Nephron progenitor cell (in vitro differentiated cells): ENCODE measurements around the gene FGF1.

Experiments
- DNase-seq: peaks from one replicate; pipeline ENCODE4 v3.0.0; 2021
- H3K27ac Mint-ChIP-seq: 2 replicates; pipeline ENCODE4 v1.8.0; 2021; ENCODE audit warnings: mild to moderate bottlenecking, moderate library complexity, mixed read lengths
- H3K27me3 Mint-ChIP-seq: 2 replicates; pipeline ENCODE4 v1.8.0; 2021; ENCODE audit warnings: mild to moderate bottlenecking, low read depth, mixed read lengths; ENCODE audit not compliant: poor library complexity
- H3K36me3 Mint-ChIP-seq: 2 replicates; pipeline ENCODE4 v1.8.0; 2021; ENCODE audit warnings: low read depth, mixed read lengths
- H3K4me1 Mint-ChIP-seq: 2 replicates; pipeline ENCODE4 v1.8.0; 2021; ENCODE audit warnings: mixed read lengths
- H3K4me3 Mint-ChIP-seq: 2 replicates; pipeline ENCODE4 v1.8.0; 2021; ENCODE audit warnings: mild to moderate bottlenecking, moderate library complexity, mixed read lengths
- H3K9me3 Mint-ChIP-seq: 2 replicates; pipeline ENCODE4 v1.8.0; 2021; ENCODE audit warnings: mild to moderate bottlenecking, moderate library complexity, mixed read lengths
- CTCF ChIP-seq: fragments of 200-600 bp; sonication (generic); IDR thresholded peaks from 2 replicates; pipeline ENCODE4 v1.5.0; 2021; ENCODE audit warnings: antibody characterized with exemption

The FGF1 gene

GRCh38 chr5:142685418-142686209 lies at the start of gene FGF1:
TSS of gene FGF1 (minus strand) at chr5:142686090. CDS start at chr5:142614127, 71,963 bp downstream.
- no peak for TF ChIP-seq CTCF
- Mint-ChIP-seq H3K4me3 (no peak within 1 kb of the TSS), H3K4me1 (peaks cover 40% of the 10 kb centered on the region), H3K36me3 (peaks cover 4% of the 10 kb centered on the region), H3K9me3 (no peaks in the 10 kb centered on the region), H3K27me3 (peaks cover 4% of the 10 kb centered on the region), H3K27ac (peak within 1 kb of the TSS; percentile 96)
- no peak for DNase-seq

GRCh38 chr5:142727735-142728047 lies 41.8 kb upstream of the FGF1 start:
- Mint-ChIP-seq H3K9me3 (no peaks in the 10 kb centered on the region), H3K27ac (no peak overlapping the region), H3K27me3 (peaks cover 4% of the 10 kb centered on the region), H3K36me3 (no peaks in the 10 kb centered on the region), H3K4me1 (peaks cover 6% of the 10 kb centered on the region), H3K4me3 (no peak overlapping the region)
- TF ChIP-seq CTCF = no peak
- DNase-seq = no peak

GRCh38 chr5:142726188-142726731 lies 40.4 kb upstream of the FGF1 start:
- no peak overlapping the region for H3K4me3 Mint-ChIP-seq
- no peaks in the 10 kb centered on the region for H3K27me3 Mint-ChIP-seq
- H3K4me1 Mint-ChIP-seq = peaks cover 6% of the 10 kb centered on the region
- no peaks in the 10 kb centered on the region for H3K9me3 Mint-ChIP-seq
- no peaks in the 10 kb centered on the region for H3K36me3 Mint-ChIP-seq
- no peak overlapping the region for H3K27ac Mint-ChIP-seq
- no peak for DNase-seq
- no peak for TF ChIP-seq CTCF

GRCh38 chr5:142725231-142726187 lies 39.6 kb upstream of the FGF1 start:
- H3K9me3 Mint-ChIP-seq = no peaks in the 10 kb centered on the region
- H3K4me1 Mint-ChIP-seq = peaks cover 6% of the 10 kb centered on the region
- no peak for TF ChIP-seq CTCF
- no peak overlapping the region for H3K4me3 Mint-ChIP-seq
- no peaks in the 10 kb centered on the region for H3K36me3 Mint-ChIP-seq
- no peak overlapping the region for H3K27ac Mint-ChIP-seq
- H3K27me3 Mint-ChIP-seq = no peaks in the 10 kb centered on the region
- no peak for DNase-seq

GRCh38 chr5:142724821-142725220 lies 38.9 kb upstream of the FGF1 start:
- H3K4me1 Mint-ChIP-seq = peaks cover 11% of the 10 kb centered on the region
- H3K36me3 Mint-ChIP-seq = no peaks in the 10 kb centered on the region
- no peaks in the 10 kb centered on the region for H3K27me3 Mint-ChIP-seq
- H3K9me3 Mint-ChIP-seq = no peaks in the 10 kb centered on the region
- no peak for DNase-seq
- no peak for TF ChIP-seq CTCF
- no peak overlapping the region for H3K27ac Mint-ChIP-seq
- H3K4me3 Mint-ChIP-seq = no peak overlapping the region
